Stomach (tissue), 4 donors: ENCODE data around the gene TRIM42.

Experiments used
- CTCF ChIP-seq, 7 experiments: fragments of 450-650 bp in 4 of 7; fragments of 200-600 bp in 3 of 7; sonication (generic) in 3 of 7; IDR thresholded peaks; one replicate each; pipeline ENCODE4 v1.5.1; 2016 to 2019; ENCODE audit warnings: antibody characterized with exemption in 7 of 7, control low read depth in 2 of 7, mild to moderate bottlenecking in 1 of 7
- EP300 ChIP-seq: sonication (generic); formaldehyde crosslinking; IDR thresholded peaks from one replicate; pipeline ENCODE4 v1.6.1; 2017; ENCODE audit warnings: antibody characterized with exemption
- POLR2A ChIP-seq, 4 donors: fragments of 450-650 bp; IDR thresholded peaks; one replicate each; pipeline ENCODE4 v1.6.1; 2016; ENCODE audit warnings: antibody characterized with exemption in 4 of 4, control low read depth in 2 of 4, mild to moderate bottlenecking in 1 of 4, moderate library complexity in 1 of 4
- POLR2AphosphoS5 ChIP-seq, 3 donors: sonication (generic); formaldehyde crosslinking; IDR thresholded peaks; one replicate each; pipeline ENCODE4 v1.6.1; 2016; ENCODE audit warnings: antibody characterized with exemption in 3 of 3

GRCh38 chr3:140703496-140703895 is 25.6 kb downstream of the TRIM42 start:
- TF ChIP-seq CTCF (IDR thresholded peaks at IDR 0.05): no peak
- no peak for TF ChIP-seq POLR2A (IDR thresholded peaks at IDR 0.05)
- no peak for TF ChIP-seq EP300
- TF ChIP-seq POLR2AphosphoS5 (IDR thresholded peaks at IDR 0.05): no peak
